GM10248 (cell line): ENCODE results near the gene POLD4.

Experiments used
- CTCF ChIA-PET: fragments of 300-600 bp; sonication (Branson Sonifier 250); formaldehyde crosslinking; extraction: SDS; loops from one replicate; lab custom pipeline; 2021; ENCODE audit warnings: antibody characterized with exemption; lab: Yijun Ruan, JAX
- POLR2A ChIA-PET: fragments of 350-650 bp; sonication (Branson Sonifier 250); formaldehyde crosslinking; extraction: SDS; loops from one replicate; lab custom pipeline; 2020; ENCODE audit warnings: antibody characterized with exemption; lab: Yijun Ruan, JAX
- DNase-seq: peaks from one replicate; pipeline ENCODE4 v3.0.0; 2012; ENCODE audit errors: extremely low spot score
- CTCF ChIP-seq: IDR thresholded peaks from 2 replicates; pipeline ENCODE4 v1.5.1; 2012; ENCODE audit warnings: mild to moderate bottlenecking, low read depth; ENCODE audit errors: extremely low read depth, missing control alignments, control extremely low read depth

The POLD4 gene

GRCh38 chr11:67381244-67381972 is 28.1 kb upstream of the POLD4 start:
- TF ChIP-seq CTCF = no peak
- ChIA-PET CTCF (interaction anchor here (0.6 to 42.5 kb wide), 28 partner anchors 3 to 528 kb away, joined by 3 to 1573 read pairs (median 6); partner anchors contain the start of genes ANKRD13D, CLCF1, GRK2 and PITPNM1), POLR2A (interaction anchor here (0.7 to 1.5 kb wide), 3 partner anchors 15 to 31 kb away, joined by 3 to 6 read pairs (median 4); partner anchors contain the start of gene POLD4)
- peak; percentile 51 for DNase-seq

- TF ChIP-seq CTCF = no peak
- DNase-seq = no peak
- CTCF ChIA-PET = interaction anchor here (4.8 to 42.5 kb wide), 4 partner anchors 5 to 116 kb away, joined by 72 to 1573 read pairs (median 854); partner anchors contain the start of genes CLCF1, POLD4, PPP1CA and RAD9A
- POLR2A ChIA-PET = interaction anchor here (0.6 kb wide), 1 partner anchor 13 kb away, joined by 3 read pairs; the partner anchor contains the start of gene RAD9A
These were observed 26.0 kb upstream of the POLD4 start for GRCh38 chr11:67379061-67380058.

GRCh38 chr11:67378544-67378943 is 25.2 kb upstream of the POLD4 start:
- no peak for DNase-seq
- ChIA-PET POLR2A (interaction anchor here (0.7 kb wide), 1 partner anchor 158 kb away, joined by 7 read pairs; no protein-coding TSS in a partner anchor), CTCF (interaction anchor here (13.1 to 42.5 kb wide), 3 partner anchors 6 to 33 kb away, joined by 134 to 1573 read pairs (median 1573); partner anchors contain the start of genes CLCF1, POLD4, PPP1CA and RAD9A)
- TF ChIP-seq CTCF = no peak

GRCh38 chr11:67376873-67377808 is 23.8 kb upstream of the POLD4 start:
- no peak for DNase-seq
- ChIA-PET POLR2A (interaction anchor here (0.6 kb wide), 1 partner anchor 894 kb away, joined by 4 read pairs; no protein-coding TSS in a partner anchor), CTCF (interaction anchor here (2.6 to 42.5 kb wide), 4 partner anchors 8 to 60 kb away, joined by 7 to 1573 read pairs (median 854); partner anchors contain the start of genes CLCF1, POLD4, PPP1CA and RAD9A)
- no peak for TF ChIP-seq CTCF

- ChIA-PET CTCF (interaction anchor here (1.1 to 42.5 kb wide), 6 partner anchors 9 to 114 kb away, joined by 3 to 1573 read pairs (median 70); partner anchors contain the start of genes CLCF1, POLD4, PPP1CA and RAD9A), POLR2A (no interaction called here)
- no peak for DNase-seq
- TF ChIP-seq CTCF = no peak
These were observed 22.9 kb upstream of the POLD4 start for GRCh38 chr11:67376063-67376820.
